GM12872 (cell line): ENCODE measurements around the gene P4HA3.

ENCODE experiments used
- TF ChIP-seq, protein P1 (sequence below): IDR thresholded peaks from 3 replicates; pipeline ENCODE4 v1.5.1; 2011; ENCODE audit warnings: low read depth, mild to moderate bottlenecking, low read length, moderate library complexity; ENCODE audit not compliant: insufficient read depth

Gene P4HA3

DNA sequence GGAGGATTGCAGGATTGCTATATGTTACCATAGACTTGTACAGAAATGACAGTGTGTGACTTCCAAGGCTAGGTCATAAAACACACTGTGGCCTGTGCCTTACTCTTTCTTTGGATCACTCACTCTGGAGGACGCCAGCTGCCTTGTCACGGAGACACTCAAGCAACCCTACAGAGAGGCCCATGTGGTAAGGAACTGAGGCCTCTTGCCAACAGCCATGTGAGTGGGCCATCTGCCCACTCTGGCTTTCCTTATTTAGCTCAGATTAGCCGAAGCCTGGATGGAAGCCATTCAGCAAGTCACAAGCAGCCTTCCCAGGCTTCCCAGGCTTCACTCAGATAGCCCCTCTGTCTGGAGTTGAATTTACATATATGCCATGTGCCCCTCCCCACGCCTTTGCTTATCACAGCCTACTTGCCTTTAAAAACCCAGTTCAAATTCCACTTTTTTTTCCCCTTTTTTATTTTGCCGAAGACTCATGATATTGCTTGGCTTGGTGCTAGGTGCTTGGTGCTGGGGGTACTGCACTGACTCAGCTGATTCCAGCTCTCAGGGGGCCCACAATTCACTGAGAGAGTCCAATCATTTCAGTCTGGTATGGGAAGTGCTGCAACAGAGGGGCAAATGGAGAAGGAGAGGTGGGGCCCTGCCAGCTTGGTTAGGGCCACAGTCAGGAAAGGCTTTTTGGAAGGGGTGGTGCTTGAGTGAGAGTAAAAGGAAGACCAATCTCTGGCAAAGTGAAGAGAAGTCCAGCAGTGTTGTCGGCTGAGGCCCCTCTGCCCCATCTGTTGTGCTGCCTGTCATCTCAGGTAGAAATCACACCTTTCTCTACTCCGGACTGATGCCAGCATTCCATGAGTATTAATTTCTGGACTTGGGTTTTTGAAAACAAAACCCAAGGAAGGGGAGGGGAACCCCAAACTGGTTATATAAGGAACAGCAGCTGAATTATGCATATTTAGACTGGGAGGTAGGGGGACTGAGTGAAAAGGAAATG, 14.5 kb upstream of the P4HA3 start:
- TF ChIP-seq, protein P1, sequence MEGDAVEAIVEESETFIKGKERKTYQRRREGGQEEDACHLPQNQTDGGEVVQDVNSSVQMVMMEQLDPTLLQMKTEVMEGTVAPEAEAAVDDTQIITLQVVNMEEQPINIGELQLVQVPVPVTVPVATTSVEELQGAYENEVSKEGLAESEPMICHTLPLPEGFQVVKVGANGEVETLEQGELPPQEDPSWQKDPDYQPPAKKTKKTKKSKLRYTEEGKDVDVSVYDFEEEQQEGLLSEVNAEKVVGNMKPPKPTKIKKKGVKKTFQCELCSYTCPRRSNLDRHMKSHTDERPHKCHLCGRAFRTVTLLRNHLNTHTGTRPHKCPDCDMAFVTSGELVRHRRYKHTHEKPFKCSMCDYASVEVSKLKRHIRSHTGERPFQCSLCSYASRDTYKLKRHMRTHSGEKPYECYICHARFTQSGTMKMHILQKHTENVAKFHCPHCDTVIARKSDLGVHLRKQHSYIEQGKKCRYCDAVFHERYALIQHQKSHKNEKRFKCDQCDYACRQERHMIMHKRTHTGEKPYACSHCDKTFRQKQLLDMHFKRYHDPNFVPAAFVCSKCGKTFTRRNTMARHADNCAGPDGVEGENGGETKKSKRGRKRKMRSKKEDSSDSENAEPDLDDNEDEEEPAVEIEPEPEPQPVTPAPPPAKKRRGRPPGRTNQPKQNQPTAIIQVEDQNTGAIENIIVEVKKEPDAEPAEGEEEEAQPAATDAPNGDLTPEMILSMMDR, result no peak

DNA sequence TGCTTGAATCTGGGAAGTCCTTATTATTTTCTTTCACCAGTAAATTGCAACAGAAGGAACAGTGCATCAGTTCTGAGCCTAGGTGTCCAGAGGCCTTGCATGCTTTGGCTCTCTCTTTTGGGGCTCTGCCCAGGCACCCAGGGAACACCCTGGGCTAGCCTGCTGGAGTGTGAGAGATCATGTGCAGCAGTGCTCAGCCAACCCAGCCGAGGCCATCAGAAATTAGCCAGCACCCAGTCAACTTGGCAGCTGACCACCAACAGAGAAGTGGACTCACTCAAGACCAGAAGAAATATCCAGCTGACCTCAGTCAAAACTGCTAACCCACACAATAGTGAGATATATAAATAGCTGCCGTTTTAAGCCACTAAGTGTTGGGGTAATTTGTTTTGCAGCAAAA, 11.2 kb upstream of the P4HA3 start:
- TF ChIP-seq, protein P1, result no peak

- TF ChIP-seq, protein P1, result peak; percentile 89
These were observed 10.2 kb upstream of the P4HA3 start for GRCh38 chr11:74321487-74322188.

- TF ChIP-seq, protein P1, result no peak
These were observed 9.1 kb upstream of the P4HA3 start for GRCh38 chr11:74320538-74320937.

GRCh38 chr11:74319139-74319816, 7.8 kb upstream of the P4HA3 start:
- TF ChIP-seq, protein P1, result no peak

DNA sequence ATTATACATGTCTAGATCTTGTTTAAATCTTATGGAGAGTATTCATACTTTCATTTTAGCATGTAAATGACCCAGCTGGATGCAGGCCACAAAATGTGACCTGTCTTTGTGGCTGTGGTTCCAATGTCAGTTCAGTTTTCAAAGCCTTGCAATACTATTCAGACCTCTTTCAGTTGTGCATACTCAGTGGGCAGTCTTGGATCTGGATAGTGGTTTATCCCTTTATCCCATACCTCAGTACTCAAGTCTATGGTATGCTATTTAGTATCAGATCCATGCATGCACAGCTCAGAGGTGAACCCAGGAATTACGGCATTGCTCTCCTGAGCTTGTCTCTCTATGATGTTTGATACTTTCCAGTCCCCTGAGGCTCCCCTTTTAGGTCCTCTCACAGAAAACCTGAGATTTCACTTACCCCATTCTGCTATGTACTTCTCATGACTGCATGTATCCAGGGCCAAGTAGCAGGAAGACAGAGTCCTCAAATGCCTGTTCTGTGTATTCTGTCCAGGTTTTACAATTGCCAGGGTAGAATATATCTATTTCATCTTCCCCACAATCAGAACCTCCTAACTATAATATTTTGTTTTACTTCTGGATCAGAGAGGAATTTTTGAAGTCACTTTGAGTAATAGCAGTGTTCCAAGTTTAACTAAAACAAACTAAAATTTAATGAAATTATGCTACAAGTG, 6.9 kb upstream of the P4HA3 start:
- TF ChIP-seq, protein P1, result no peak
